ENCODE results near the gene ARHGAP5. TPM values are rescaled to one million over a fixed set of nuclear protein-coding genes. Genes with fewer than 3 reads are reported as not detected.

The ARHGAP5 gene, protein sequence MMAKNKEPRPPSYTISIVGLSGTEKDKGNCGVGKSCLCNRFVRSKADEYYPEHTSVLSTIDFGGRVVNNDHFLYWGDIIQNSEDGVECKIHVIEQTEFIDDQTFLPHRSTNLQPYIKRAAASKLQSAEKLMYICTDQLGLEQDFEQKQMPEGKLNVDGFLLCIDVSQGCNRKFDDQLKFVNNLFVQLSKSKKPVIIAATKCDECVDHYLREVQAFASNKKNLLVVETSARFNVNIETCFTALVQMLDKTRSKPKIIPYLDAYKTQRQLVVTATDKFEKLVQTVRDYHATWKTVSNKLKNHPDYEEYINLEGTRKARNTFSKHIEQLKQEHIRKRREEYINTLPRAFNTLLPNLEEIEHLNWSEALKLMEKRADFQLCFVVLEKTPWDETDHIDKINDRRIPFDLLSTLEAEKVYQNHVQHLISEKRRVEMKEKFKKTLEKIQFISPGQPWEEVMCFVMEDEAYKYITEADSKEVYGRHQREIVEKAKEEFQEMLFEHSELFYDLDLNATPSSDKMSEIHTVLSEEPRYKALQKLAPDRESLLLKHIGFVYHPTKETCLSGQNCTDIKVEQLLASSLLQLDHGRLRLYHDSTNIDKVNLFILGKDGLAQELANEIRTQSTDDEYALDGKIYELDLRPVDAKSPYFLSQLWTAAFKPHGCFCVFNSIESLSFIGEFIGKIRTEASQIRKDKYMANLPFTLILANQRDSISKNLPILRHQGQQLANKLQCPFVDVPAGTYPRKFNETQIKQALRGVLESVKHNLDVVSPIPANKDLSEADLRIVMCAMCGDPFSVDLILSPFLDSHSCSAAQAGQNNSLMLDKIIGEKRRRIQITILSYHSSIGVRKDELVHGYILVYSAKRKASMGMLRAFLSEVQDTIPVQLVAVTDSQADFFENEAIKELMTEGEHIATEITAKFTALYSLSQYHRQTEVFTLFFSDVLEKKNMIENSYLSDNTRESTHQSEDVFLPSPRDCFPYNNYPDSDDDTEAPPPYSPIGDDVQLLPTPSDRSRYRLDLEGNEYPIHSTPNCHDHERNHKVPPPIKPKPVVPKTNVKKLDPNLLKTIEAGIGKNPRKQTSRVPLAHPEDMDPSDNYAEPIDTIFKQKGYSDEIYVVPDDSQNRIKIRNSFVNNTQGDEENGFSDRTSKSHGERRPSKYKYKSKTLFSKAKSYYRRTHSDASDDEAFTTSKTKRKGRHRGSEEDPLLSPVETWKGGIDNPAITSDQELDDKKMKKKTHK (N-terminal part only)
- 61.2 and 73.9 TPM in 2 replicates for total RNA-seq

GRCh38 chr14:32077081-32078022 is at the start of gene ARHGAP5:
Gene ARHGAP5 (plus strand): TSS chr14:32077304. CDS start chr14:32090670, 13,366 bp downstream.

GRCh38 chr14:32201816-32202490 is 124.8 kb downstream of the ARHGAP5 start, which contains the start of gene RNU6-7:
Gene RNU6-7 (plus strand): TSS chr14:32202045.

GRCh38 chr14:32202998-32203882 is 126.1 kb downstream of the ARHGAP5 start, which contains the start of gene RNU6-8:
Gene RNU6-8 (minus strand): TSS chr14:32203269.

Small RNA genes lying within 50 kb of the gene (small RNA-seq; reads per million reads assigned to genes)
- gene RNU6-7 (not detected), gene RNU6-8 (21.9 reads per million, percentile 96 among the genes with 10 or more reads in this experiment)

Other genes with a start within 250 kb of the ARHGAP5 start
- gene RNU6-7, start 124.7 kb downstream of the ARHGAP5 start, total RNA-seq: not detected in 2 replicates
- not detected in 2 replicates for gene RNU6-8, start 126.0 kb downstream of the ARHGAP5 start, total RNA-seq

Measured in thoracic aorta endothelial cell (primary cell).